ENCODE data around the gene THSD4. TPM values are rescaled to one million over a fixed set of nuclear protein-coding genes. Genes with fewer than 3 reads are reported as not detected.

THSD4 gene
- total and polyA plus RNA-seq, 2 of the 8 experiments (the other 6 are each of a cell fraction or from before 2014, with no cell fraction given): 2.5 to 6.2 TPM

GRCh38 chr15:71545923-71546322, 430.7 kb downstream of the THSD4 start:
- H3K27me3 ChIP-seq (replicated peaks in 1 of 4; ENCODE audit: control insufficient read depth in 3 of 4, extremely low read depth in 1 of 4, insufficient read depth in 3 of 4, low read length in 3 of 4): no peaks in the 10 kb centered on the region
- no peak overlapping the region for H3K27ac ChIP-seq (ENCODE audit: low read depth, low read length)
- no peak overlapping the region for H2BK15ac ChIP-seq (ENCODE audit: low read length)
- no peak overlapping the region for H3K14ac ChIP-seq (ENCODE audit: insufficient read length)
- H4K5ac ChIP-seq (ENCODE audit: insufficient read length, low read depth, low read length): no peak overlapping the region
- no peaks in the 10 kb centered on the region for H3K36me3 ChIP-seq (ENCODE audit: control insufficient read depth in 2 of 4, insufficient read depth in 4 of 4, low read length in 3 of 4)
- no peak overlapping the region for H2BK20ac ChIP-seq (ENCODE audit: low read length)
- no peak overlapping the region for H2BK12ac ChIP-seq (ENCODE audit: low read depth, low read length)
- no peak overlapping the region for H3K4ac ChIP-seq (replicated peaks; ENCODE audit: insufficient read length, low read depth, low read length)
- no peak overlapping the region for H3K4me2 ChIP-seq (ENCODE audit: insufficient read depth in 1 of 2, low read depth in 2 of 2, low read length in 2 of 2)
- no peak overlapping the region for H2BK120ac ChIP-seq (replicated peaks; ENCODE audit: low read depth, low read length)
- FAIRE-seq: no peak
- no peaks in the 10 kb centered on the region for H3K79me1 ChIP-seq (ENCODE audit: low read depth, low read length)
- no peak overlapping the region for H3K4me3 ChIP-seq (ENCODE audit: extremely low read depth in 1 of 4, insufficient read depth in 2 of 4, low read depth in 3 of 4, low read length in 4 of 4)
- CTCF ChIA-PET (ENCODE audit: partially characterized antibody): interaction anchor here (0.8 to 10.4 kb wide), 6 partner anchors 13 to 105 kb away, joined by 3 to 63 read pairs (median 6); no protein-coding TSS in a partner anchor
- no peak overlapping the region for H2AFZ ChIP-seq (ENCODE audit: low read length)
- peaks cover 0 to 3% (median 2%) of the 10 kb centered on the region in 4 experiments; a peak in 1 of 7 replicates for H3K4me1 ChIP-seq (replicated peaks in 1 of 4; ENCODE audit: control insufficient read depth in 3 of 4, insufficient read depth in 4 of 4, low read length in 3 of 4)
- no peak overlapping the region for H4K8ac ChIP-seq (ENCODE audit: extremely low read depth, insufficient read depth, low read length)
- no peaks in the 10 kb centered on the region for H4K20me1 ChIP-seq (replicated peaks in 1 of 2; ENCODE audit: control insufficient read depth in 1 of 2, insufficient read depth in 2 of 2, low read length in 2 of 2)
- H2AK5ac ChIP-seq (ENCODE audit: low read depth, low read length): no peak overlapping the region
- H3K79me2 ChIP-seq (ENCODE audit: control insufficient read depth in 1 of 2, insufficient read depth in 2 of 2, low read length in 2 of 2): no peaks in the 10 kb centered on the region
- H3K56ac ChIP-seq (replicated peaks; ENCODE audit: insufficient read length, low read depth, low read length): no peak overlapping the region
- H3K9ac ChIP-seq (replicated peaks in 1 of 4; ENCODE audit: extremely low read depth in 1 of 4, low read depth in 3 of 4, low read length in 3 of 4): no peak overlapping the region
- H3K18ac ChIP-seq (ENCODE audit: extremely low read depth, low read length): no peak overlapping the region
- no peak overlapping the region for H3K23ac ChIP-seq (ENCODE audit: insufficient read length)
- H2BK5ac ChIP-seq (ENCODE audit: low read depth, low read length): no peak overlapping the region
- TF ChIP-seq RBBP5 (IDR thresholded peaks at IDR 0.05; ENCODE audit: borderline replicate concordance, low read depth, low read length): no peak
- no peak for TF ChIP-seq CEBPB (IDR thresholded peaks at IDR 0.05; ENCODE audit: low read depth, low read length)
- TF ChIP-seq SUZ12 (IDR thresholded peaks at IDR 0.05; ENCODE audit: low read length): no peak
- TF ChIP-seq SIN3A (conservative IDR thresholded peaks at IDR 0.05 in 1 of 2, IDR thresholded peaks at IDR 0.05 in 1 of 2; ENCODE audit: low read depth in 1 of 2, low read length in 2 of 2): no peak
- TF ChIP-seq, protein P1, sequence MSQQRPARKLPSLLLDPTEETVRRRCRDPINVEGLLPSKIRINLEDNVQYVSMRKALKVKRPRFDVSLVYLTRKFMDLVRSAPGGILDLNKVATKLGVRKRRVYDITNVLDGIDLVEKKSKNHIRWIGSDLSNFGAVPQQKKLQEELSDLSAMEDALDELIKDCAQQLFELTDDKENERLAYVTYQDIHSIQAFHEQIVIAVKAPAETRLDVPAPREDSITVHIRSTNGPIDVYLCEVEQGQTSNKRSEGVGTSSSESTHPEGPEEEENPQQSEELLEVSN (IDR thresholded peaks at IDR 0.05): no peak
- TF ChIP-seq SP4 (IDR thresholded peaks at IDR 0.05; ENCODE audit: low read length): no peak
- no peak for TF ChIP-seq CBX8 (IDR thresholded peaks at IDR 0.05; ENCODE audit: borderline replicate concordance, low read depth, low read length)
- no peak for TF ChIP-seq RAD21 (IDR thresholded peaks at IDR 0.05 in 1 of 2, conservative IDR thresholded peaks at IDR 0.05 in 1 of 2; ENCODE audit: low read depth in 2 of 2, low read length in 2 of 2)
- TF ChIP-seq, protein P2, sequence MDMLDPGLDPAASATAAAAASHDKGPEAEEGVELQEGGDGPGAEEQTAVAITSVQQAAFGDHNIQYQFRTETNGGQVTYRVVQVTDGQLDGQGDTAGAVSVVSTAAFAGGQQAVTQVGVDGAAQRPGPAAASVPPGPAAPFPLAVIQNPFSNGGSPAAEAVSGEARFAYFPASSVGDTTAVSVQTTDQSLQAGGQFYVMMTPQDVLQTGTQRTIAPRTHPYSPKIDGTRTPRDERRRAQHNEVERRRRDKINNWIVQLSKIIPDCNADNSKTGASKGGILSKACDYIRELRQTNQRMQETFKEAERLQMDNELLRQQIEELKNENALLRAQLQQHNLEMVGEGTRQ (IDR thresholded peaks at IDR 0.05; ENCODE audit: low read length): no peak
- no peak for TF ChIP-seq RXRA (IDR thresholded peaks at IDR 0.05; ENCODE audit: insufficient read depth, low read depth, low read length)
- no peak for TF ChIP-seq KDM4A (IDR thresholded peaks at IDR 0.05; ENCODE audit: low read depth, low read length, severe bottlenecking)
- H3K23me2 ChIP-seq (ENCODE audit: low read depth, low read length): no peaks in the 10 kb centered on the region
- no peak for DNase-seq (ENCODE audit: low read depth in 1 of 2, low spot score in 2 of 2)
- no peak overlapping the region for H4K91ac ChIP-seq (replicated peaks; ENCODE audit: insufficient read length, low read length)
- no peaks in the 10 kb centered on the region for H3K9me3 ChIP-seq (ENCODE audit: insufficient read depth in 2 of 2, low read depth in 1 of 2, low read length in 1 of 2)
- WGBS, 2 experiments (ENCODE audit: extremely low coverage in 1 of 2, insufficient coverage in 1 of 2, insufficient read length in 1 of 2, insufficient replicate concordance in 2 of 2, low coverage in 1 of 2, low lambda C conversion rate in 2 of 2, missing lambda C conversion rate in 1 of 2): 87% methylated on average over 1 of the region's 1 CpG; no CpG with 5 or more reads in 1 of the 2 experiments
- POLR2A ChIA-PET (ENCODE audit: partially characterized antibody): no interaction called here

Data from H1 (cell line).